SK-N-SH (cell line): ENCODE measurements around the gene ASB9.

Experiments used
- EZH2phosphoT487 ChIP-seq: fragments of 200-600 bp; sonication (generic); IDR thresholded peaks from 2 replicates; pipeline ENCODE4 v1.6.1; 2017; ENCODE audit warnings: low read depth, mixed run types, mild to moderate bottlenecking, antibody characterized with exemption, moderate library complexity, borderline replicate concordance
- GABPA ChIP-seq: IDR thresholded peaks from 2 replicates; pipeline ENCODE4 v1.4.0; 2012; ENCODE audit warnings: low read depth, mild to moderate bottlenecking
- GATA2 ChIP-seq: sonication (generic); formaldehyde crosslinking; IDR thresholded peaks from 2 replicates; pipeline ENCODE4 v1.5.0; 2020; ENCODE audit warnings: mild to moderate bottlenecking, missing genetic modification reagents
- JUND ChIP-seq: IDR thresholded peaks from 2 replicates; pipeline ENCODE4 v1.4.0; 2012
- MXI1 ChIP-seq: IDR thresholded peaks from 2 replicates; pipeline ENCODE4 v1.6.1; 2012; ENCODE audit warnings: mild to moderate bottlenecking, low read depth, low read length, improper control_type of control experiment
- POLR2AphosphoS5 ChIP-seq: IDR thresholded peaks from 2 replicates; pipeline ENCODE4 v1.6.1; 2012; ENCODE audit warnings: low read depth, low read length
- RCOR1 ChIP-seq: fragments of 150-350 bp; IDR thresholded peaks from 2 replicates; pipeline ENCODE4 v1.6.1; 2017; ENCODE audit warnings: antibody characterized with exemption, low read length
- RFX5 ChIP-seq: IDR thresholded peaks from 2 replicates; pipeline ENCODE4 v1.6.1; 2012; ENCODE audit warnings: mild to moderate bottlenecking, improper control_type of control experiment, low read length
- RXRA ChIP-seq: IDR thresholded peaks from 2 replicates; pipeline ENCODE4 v1.4.0; 2012; ENCODE audit warnings: low read depth, mild to moderate bottlenecking, borderline replicate concordance
- TCF12 ChIP-seq: IDR thresholded peaks from 2 replicates; pipeline ENCODE4 v1.4.0; 2012
- TEAD4 ChIP-seq: IDR thresholded peaks from 2 replicates; pipeline ENCODE4 v1.4.0; 2012; ENCODE audit warnings: mild to moderate bottlenecking, borderline replicate concordance; ENCODE audit not compliant: insufficient read depth
- TF ChIP-seq, protein P1 (sequence below): fragments of 200-600 bp; sonication (generic); IDR thresholded peaks from 2 replicates; pipeline ENCODE4 v1.6.1; 2017; ENCODE audit warnings: antibody characterized with exemption, mild to moderate bottlenecking, moderate library complexity
- TF ChIP-seq, protein P2 (sequence below): IDR thresholded peaks from 2 replicates; pipeline ENCODE4 v1.6.1; 2012; ENCODE audit warnings: mild to moderate bottlenecking, low read depth, low read length, moderate library complexity
- TF ChIP-seq, protein P3 (sequence below): IDR thresholded peaks from 2 replicates; pipeline ENCODE4 v1.4.0; 2012; ENCODE audit warnings: low read depth, borderline replicate concordance

DNA sequence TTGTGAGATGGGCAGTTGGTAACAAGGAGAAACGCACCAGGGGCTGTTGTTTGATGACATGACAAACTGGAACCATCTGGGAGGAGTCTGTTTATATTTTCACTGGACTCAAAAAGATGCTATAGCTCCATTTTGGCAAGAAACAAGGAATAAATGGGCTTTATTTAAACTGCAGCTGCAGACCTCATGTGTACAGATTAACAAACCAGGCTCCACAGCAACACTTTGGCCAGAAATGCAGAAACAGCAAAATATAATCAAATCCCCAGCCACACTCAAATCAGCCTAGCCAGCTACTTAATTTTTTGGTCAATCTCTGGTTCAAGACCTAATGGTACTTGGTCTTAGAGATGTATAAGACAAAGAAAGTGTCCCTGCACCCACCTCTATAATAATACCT, 52.7 kb downstream of the ASB9 start:
- TF ChIP-seq, protein P1, sequence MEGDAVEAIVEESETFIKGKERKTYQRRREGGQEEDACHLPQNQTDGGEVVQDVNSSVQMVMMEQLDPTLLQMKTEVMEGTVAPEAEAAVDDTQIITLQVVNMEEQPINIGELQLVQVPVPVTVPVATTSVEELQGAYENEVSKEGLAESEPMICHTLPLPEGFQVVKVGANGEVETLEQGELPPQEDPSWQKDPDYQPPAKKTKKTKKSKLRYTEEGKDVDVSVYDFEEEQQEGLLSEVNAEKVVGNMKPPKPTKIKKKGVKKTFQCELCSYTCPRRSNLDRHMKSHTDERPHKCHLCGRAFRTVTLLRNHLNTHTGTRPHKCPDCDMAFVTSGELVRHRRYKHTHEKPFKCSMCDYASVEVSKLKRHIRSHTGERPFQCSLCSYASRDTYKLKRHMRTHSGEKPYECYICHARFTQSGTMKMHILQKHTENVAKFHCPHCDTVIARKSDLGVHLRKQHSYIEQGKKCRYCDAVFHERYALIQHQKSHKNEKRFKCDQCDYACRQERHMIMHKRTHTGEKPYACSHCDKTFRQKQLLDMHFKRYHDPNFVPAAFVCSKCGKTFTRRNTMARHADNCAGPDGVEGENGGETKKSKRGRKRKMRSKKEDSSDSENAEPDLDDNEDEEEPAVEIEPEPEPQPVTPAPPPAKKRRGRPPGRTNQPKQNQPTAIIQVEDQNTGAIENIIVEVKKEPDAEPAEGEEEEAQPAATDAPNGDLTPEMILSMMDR: no peak
- TF ChIP-seq RCOR1 (no peak), POLR2AphosphoS5 (no peak), TCF12 (no peak), RFX5 (no peak), EZH2phosphoT487 (no peak), GABPA (no peak), TEAD4 (no peak), MXI1 (no peak), RXRA (no peak), JUND (no peak), GATA2 (CRISPR knock-in tag) (no peak)
- TF ChIP-seq, protein P2, sequence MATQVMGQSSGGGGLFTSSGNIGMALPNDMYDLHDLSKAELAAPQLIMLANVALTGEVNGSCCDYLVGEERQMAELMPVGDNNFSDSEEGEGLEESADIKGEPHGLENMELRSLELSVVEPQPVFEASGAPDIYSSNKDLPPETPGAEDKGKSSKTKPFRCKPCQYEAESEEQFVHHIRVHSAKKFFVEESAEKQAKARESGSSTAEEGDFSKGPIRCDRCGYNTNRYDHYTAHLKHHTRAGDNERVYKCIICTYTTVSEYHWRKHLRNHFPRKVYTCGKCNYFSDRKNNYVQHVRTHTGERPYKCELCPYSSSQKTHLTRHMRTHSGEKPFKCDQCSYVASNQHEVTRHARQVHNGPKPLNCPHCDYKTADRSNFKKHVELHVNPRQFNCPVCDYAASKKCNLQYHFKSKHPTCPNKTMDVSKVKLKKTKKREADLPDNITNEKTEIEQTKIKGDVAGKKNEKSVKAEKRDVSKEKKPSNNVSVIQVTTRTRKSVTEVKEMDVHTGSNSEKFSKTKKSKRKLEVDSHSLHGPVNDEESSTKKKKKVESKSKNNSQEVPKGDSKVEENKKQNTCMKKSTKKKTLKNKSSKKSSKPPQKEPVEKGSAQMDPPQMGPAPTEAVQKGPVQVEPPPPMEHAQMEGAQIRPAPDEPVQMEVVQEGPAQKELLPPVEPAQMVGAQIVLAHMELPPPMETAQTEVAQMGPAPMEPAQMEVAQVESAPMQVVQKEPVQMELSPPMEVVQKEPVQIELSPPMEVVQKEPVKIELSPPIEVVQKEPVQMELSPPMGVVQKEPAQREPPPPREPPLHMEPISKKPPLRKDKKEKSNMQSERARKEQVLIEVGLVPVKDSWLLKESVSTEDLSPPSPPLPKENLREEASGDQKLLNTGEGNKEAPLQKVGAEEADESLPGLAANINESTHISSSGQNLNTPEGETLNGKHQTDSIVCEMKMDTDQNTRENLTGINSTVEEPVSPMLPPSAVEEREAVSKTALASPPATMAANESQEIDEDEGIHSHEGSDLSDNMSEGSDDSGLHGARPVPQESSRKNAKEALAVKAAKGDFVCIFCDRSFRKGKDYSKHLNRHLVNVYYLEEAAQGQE: no peak
- TF ChIP-seq, protein P3, sequence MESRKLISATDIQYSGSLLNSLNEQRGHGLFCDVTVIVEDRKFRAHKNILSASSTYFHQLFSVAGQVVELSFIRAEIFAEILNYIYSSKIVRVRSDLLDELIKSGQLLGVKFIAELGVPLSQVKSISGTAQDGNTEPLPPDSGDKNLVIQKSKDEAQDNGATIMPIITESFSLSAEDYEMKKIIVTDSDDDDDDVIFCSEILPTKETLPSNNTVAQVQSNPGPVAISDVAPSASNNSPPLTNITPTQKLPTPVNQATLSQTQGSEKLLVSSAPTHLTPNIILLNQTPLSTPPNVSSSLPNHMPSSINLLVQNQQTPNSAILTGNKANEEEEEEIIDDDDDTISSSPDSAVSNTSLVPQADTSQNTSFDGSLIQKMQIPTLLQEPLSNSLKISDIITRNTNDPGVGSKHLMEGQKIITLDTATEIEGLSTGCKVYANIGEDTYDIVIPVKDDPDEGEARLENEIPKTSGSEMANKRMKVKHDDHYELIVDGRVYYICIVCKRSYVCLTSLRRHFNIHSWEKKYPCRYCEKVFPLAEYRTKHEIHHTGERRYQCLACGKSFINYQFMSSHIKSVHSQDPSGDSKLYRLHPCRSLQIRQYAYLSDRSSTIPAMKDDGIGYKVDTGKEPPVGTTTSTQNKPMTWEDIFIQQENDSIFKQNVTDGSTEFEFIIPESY: no peak
